ENCODE results near the gene AIF1. TPM values are rescaled to one million over a fixed set of nuclear protein-coding genes. Genes with fewer than 3 reads are reported as not detected.

Gene AIF1
- total and polyA plus RNA-seq, 3 experiments from 2014 or later: 33.2 to 35.6 (median 35.6) TPM

GRCh38 chr6:31582230-31582643, 32.8 kb upstream of the AIF1 start, which contains the start of gene LTB:
Gene LTB (minus strand): TSS chr6:31582424. CDS start chr6:31582417, 7 bp downstream.
- DNase-seq: peak; percentile 34 to 84 (median 60)
- Mint-ChIP-seq H3K36me3 (peaks cover 9 to 43% (median 18%) of the 10 kb centered on the region in 3 donors), H3K27ac (peak within 1 kb of the TSS; percentile 87 to 100 (median 96)), H3K9me3 (no peaks in the 10 kb centered on the region), H3K4me3 (peak within 1 kb of the TSS; percentile 98 to 100 (median 99)), H3K27me3 (peaks cover 0 to 1% of the 10 kb centered on the region in 2 donors), H3K4me1 (peaks cover 70 to 88% (median 80%) of the 10 kb centered on the region in 3 donors)
- Histone ChIP-seq H3K27ac (ENCODE audit: low read depth, low read length) (peak within 1 kb of the TSS; percentile 85), H3K27me3 (ENCODE audit: insufficient read depth, low read length, poor library complexity, severe bottlenecking) (no peaks in the 10 kb centered on the region), H3K4me1 (ENCODE audit: insufficient read depth, low read length) (peaks cover 80% of the 10 kb centered on the region), H3K4me3 (ENCODE audit: low read length) (peak within 1 kb of the TSS; percentile 93), H3K9me3 (ENCODE audit: low read length) (no peaks in the 10 kb centered on the region), H3K36me3 (ENCODE audit: insufficient read depth, low read length) (peaks cover 3% of the 10 kb centered on the region)
- POLR2A ChIA-PET: interaction anchor here (0.6 to 7.6 kb wide), 11 partner anchors 8 to 1389 kb away, joined by 3 to 91 read pairs (median 5); partner anchors contain the start of genes C6orf47, DDX39B and NCR3
- CTCF ChIA-PET: interaction anchor here (1.2 to 22.0 kb wide), 5 partner anchors 1 to 85 kb away, joined by 3 to 692 read pairs (median 576); partner anchors contain the start of genes ATP6V1G2, DDX39B, LST1 and LTA

- peaks cover 0 to 1% of the 10 kb centered on the region in 2 donors for H3K27me3 Mint-ChIP-seq
- ChIA-PET POLR2A (interaction anchor here (0.8 to 7.4 kb wide), 4 partner anchors 9 to 34 kb away, joined by 3 to 91 read pairs (median 5); no protein-coding TSS in a partner anchor), CTCF (interaction anchor here (1.5 to 22.0 kb wide), 5 partner anchors 4 to 312 kb away, joined by 3 to 692 read pairs (median 576); partner anchors contain the start of genes ATP6V1G2, DDX39B, EHMT2 and LST1)
- peak overlapping the region; percentile 40 for H3K4me3 ChIP-seq (ENCODE audit: low read length)
- H3K36me3 ChIP-seq (ENCODE audit: insufficient read depth, low read length): no peaks in the 10 kb centered on the region
- peak overlapping the region; percentile 62 to 90 (median 83) for H3K4me3 Mint-ChIP-seq
- peak overlapping the region; percentile 87 to 99 (median 96) for H3K27ac Mint-ChIP-seq
- DNase-seq: peak in 3 of 5 donors; percentile 46 to 65 (median 53)
- no peaks in the 10 kb centered on the region for H3K27me3 ChIP-seq (ENCODE audit: insufficient read depth, low read length, poor library complexity, severe bottlenecking)
- H3K27ac ChIP-seq (ENCODE audit: low read depth, low read length): peak overlapping the region; percentile 29
- peaks cover 74% of the 10 kb centered on the region for H3K4me1 ChIP-seq (ENCODE audit: insufficient read depth, low read length)
- peaks cover 12 to 27% (median 14%) of the 10 kb centered on the region in 3 donors for H3K36me3 Mint-ChIP-seq
- no peaks in the 10 kb centered on the region for H3K9me3 Mint-ChIP-seq
- H3K9me3 ChIP-seq (ENCODE audit: low read length): no peaks in the 10 kb centered on the region
- H3K4me1 Mint-ChIP-seq: peaks cover 65 to 88% (median 76%) of the 10 kb centered on the region in 3 donors
These were observed 29.5 kb upstream of the AIF1 start for GRCh38 chr6:31585491-31585890.

DNA sequence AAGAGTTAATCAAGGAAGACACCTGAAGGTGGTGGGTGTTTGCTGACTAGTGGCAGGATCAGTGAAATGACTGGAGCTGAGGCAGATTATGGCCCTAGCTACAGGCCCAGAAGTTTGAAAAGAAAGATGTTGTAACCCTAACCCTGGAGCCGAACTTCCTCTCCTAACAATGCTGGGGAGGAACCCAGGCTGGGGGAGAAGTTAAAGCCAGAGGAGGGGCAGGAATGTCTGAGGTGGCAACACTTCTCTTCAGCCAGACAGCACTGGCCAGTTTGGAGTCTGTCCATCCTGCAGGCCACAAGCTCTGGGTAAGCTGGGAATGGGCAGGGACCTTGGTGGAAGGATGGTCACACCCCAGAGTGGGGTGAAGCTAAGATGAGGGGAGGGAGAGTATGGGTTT, 29.0 kb upstream of the AIF1 start, which contains the start of gene LST1:
Gene LST1, plus strand, starts transcription at position 270 of the 400 bp plus-strand sequence. CDS start 1,023 bp downstream, outside the sequence.
- ChIA-PET POLR2A (interaction anchor here (1.0 to 1.7 kb wide), 3 partner anchors 9 to 12 kb away, joined by 4 to 8 read pairs (median 7); no protein-coding TSS in a partner anchor), CTCF (interaction anchor here (1.5 to 22.0 kb wide), 5 partner anchors 5 to 312 kb away, joined by 3 to 692 read pairs (median 576); partner anchors contain the start of genes ATP6V1G2, DDX39B, EHMT2 and LST1)
- Mint-ChIP-seq H3K4me3 (peak within 1 kb of the TSS; percentile 62 to 90 (median 83)), H3K27me3 (peaks cover 0 to 1% of the 10 kb centered on the region in 2 donors), H3K36me3 (peaks cover 11 to 21% (median 12%) of the 10 kb centered on the region in 3 donors), H3K4me1 (peaks cover 67 to 90% (median 80%) of the 10 kb centered on the region in 3 donors), H3K27ac (peak within 1 kb of the TSS; percentile 87 to 99 (median 96)), H3K9me3 (no peaks in the 10 kb centered on the region)
- Histone ChIP-seq H3K9me3 (ENCODE audit: low read length) (no peaks in the 10 kb centered on the region), H3K27ac (ENCODE audit: low read depth, low read length) (peak within 1 kb of the TSS; percentile 29), H3K27me3 (ENCODE audit: insufficient read depth, low read length, poor library complexity, severe bottlenecking) (no peaks in the 10 kb centered on the region), H3K4me1 (ENCODE audit: insufficient read depth, low read length) (peaks cover 74% of the 10 kb centered on the region), H3K36me3 (ENCODE audit: insufficient read depth, low read length) (no peaks in the 10 kb centered on the region), H3K4me3 (ENCODE audit: low read length) (peak within 1 kb of the TSS; percentile 40)
- no peak for DNase-seq

GRCh38 chr6:31586599-31587281, 28.3 kb upstream of the AIF1 start:
- Mint-ChIP-seq H3K4me1 (peaks cover 67 to 97% (median 87%) of the 10 kb centered on the region in 3 donors), H3K36me3 (peaks cover 8 to 14% (median 8%) of the 10 kb centered on the region in 3 donors), H3K9me3 (no peaks in the 10 kb centered on the region), H3K4me3 (peak overlapping the region; percentile 62 to 90 (median 83)), H3K27ac (peak overlapping the region; percentile 87 to 99 (median 96)), H3K27me3 (peaks cover 0 to 1% of the 10 kb centered on the region in 2 donors)
- Histone ChIP-seq H3K9me3 (ENCODE audit: low read length) (no peaks in the 10 kb centered on the region), H3K4me3 (ENCODE audit: low read length) (peak overlapping the region; percentile 40), H3K36me3 (ENCODE audit: insufficient read depth, low read length) (no peaks in the 10 kb centered on the region), H3K27ac (ENCODE audit: low read depth, low read length) (peak overlapping the region; percentile 18), H3K4me1 (ENCODE audit: insufficient read depth, low read length) (peaks cover 74% of the 10 kb centered on the region), H3K27me3 (ENCODE audit: insufficient read depth, low read length, poor library complexity, severe bottlenecking) (no peaks in the 10 kb centered on the region)
- POLR2A ChIA-PET: interaction anchor here (0.7 to 2.1 kb wide), 6 partner anchors 9 to 124 kb away, joined by 3 to 8 read pairs (median 5); partner anchors contain the start of gene DDX39B
- CTCF ChIA-PET: interaction anchor here (1.5 to 22.0 kb wide), 5 partner anchors 5 to 311 kb away, joined by 3 to 692 read pairs (median 576); partner anchors contain the start of genes ATP6V1G2, DDX39B, EHMT2 and LST1
- DNase-seq: peak in 4 of 5 donors; percentile 33 to 56 (median 54)

- H3K9me3 ChIP-seq (ENCODE audit: low read length): no peaks in the 10 kb centered on the region
- Mint-ChIP-seq H3K27ac (peak overlapping the region; percentile 87 to 99 (median 96)), H3K9me3 (no peaks in the 10 kb centered on the region), H3K4me3 (peak overlapping the region; percentile 79 to 91 (median 82)), H3K27me3 (peaks cover 0 to 1% of the 10 kb centered on the region in 2 donors), H3K36me3 (peaks cover 2 to 8% (median 8%) of the 10 kb centered on the region in 3 donors), H3K4me1 (peaks cover 64 to 97% (median 91%) of the 10 kb centered on the region in 3 donors)
- peaks cover 77% of the 10 kb centered on the region for H3K4me1 ChIP-seq (ENCODE audit: insufficient read depth, low read length)
- CTCF ChIA-PET: interaction anchor here (17.7 to 22.0 kb wide), 3 partner anchors 4 to 32 kb away, joined by 576 to 692 read pairs (median 692); partner anchors contain the start of genes ATP6V1G2, DDX39B, LST1 and LTA
- no peaks in the 10 kb centered on the region for H3K36me3 ChIP-seq (ENCODE audit: insufficient read depth, low read length)
- POLR2A ChIA-PET: interaction anchor here (0.9 to 2.1 kb wide), 4 partner anchors 10 to 46 kb away, joined by 3 to 8 read pairs (median 5); partner anchors contain the start of genes DDX39B and TNF
- H3K27ac ChIP-seq (ENCODE audit: low read depth, low read length): peak overlapping the region; percentile 17
- peak overlapping the region; percentile 45 for H3K4me3 ChIP-seq (ENCODE audit: low read length)
- DNase-seq: no peak
- no peaks in the 10 kb centered on the region for H3K27me3 ChIP-seq (ENCODE audit: insufficient read depth, low read length, poor library complexity, severe bottlenecking)
These were observed 26.9 kb upstream of the AIF1 start for GRCh38 chr6:31587791-31588777.

- H3K27ac Mint-ChIP-seq: peak overlapping the region; percentile 57 to 99 (median 95)
- H3K27me3 Mint-ChIP-seq: peaks cover 0 to 3% of the 10 kb centered on the region in 2 donors
- ChIA-PET POLR2A (no interaction called here), CTCF (interaction anchor here (17.7 to 22.0 kb wide), 3 partner anchors 3 to 33 kb away, joined by 576 to 692 read pairs (median 692); partner anchors contain the start of genes ATP6V1G2, DDX39B, LST1 and LTA)
- H3K4me1 Mint-ChIP-seq: peaks cover 60 to 97% (median 93%) of the 10 kb centered on the region in 3 donors
- Histone ChIP-seq H3K4me1 (ENCODE audit: insufficient read depth, low read length) (peaks cover 77% of the 10 kb centered on the region), H3K27ac (ENCODE audit: low read depth, low read length) (no peak overlapping the region), H3K36me3 (ENCODE audit: insufficient read depth, low read length) (no peaks in the 10 kb centered on the region), H3K27me3 (ENCODE audit: insufficient read depth, low read length, poor library complexity, severe bottlenecking) (no peaks in the 10 kb centered on the region), H3K9me3 (ENCODE audit: low read length) (no peaks in the 10 kb centered on the region), H3K4me3 (ENCODE audit: low read length) (no peak overlapping the region)
- peaks cover 2 to 8% (median 8%) of the 10 kb centered on the region in 3 donors for H3K36me3 Mint-ChIP-seq
- H3K4me3 Mint-ChIP-seq: peak overlapping the region in 6 of 7 donors; percentile 48 to 84 (median 74)
- H3K9me3 Mint-ChIP-seq: no peaks in the 10 kb centered on the region
- no peak for DNase-seq
These were observed 26.0 kb upstream of the AIF1 start for GRCh38 chr6:31588871-31589650.

All from CD8-positive, alpha-beta memory T cell (primary cell).